Measurements from ENCODE around the gene SORCS2. TPM values are rescaled to one million over a fixed set of nuclear protein-coding genes. Genes with fewer than 3 reads are reported as not detected.

The SORCS2 gene
- total RNA-seq, 2 donors from 2014 or later, result not detected

GRCh38 chr4:7412554-7412912, 220.2 kb downstream of the SORCS2 start:
- Mint-ChIP-seq H3K4me1 (no peaks in the 10 kb centered on the region), H3K36me3 (ENCODE audit: low read depth) (peaks cover 5% of the 10 kb centered on the region)

GRCh38 chr4:7414046-7414445, 221.7 kb downstream of the SORCS2 start:
- ATAC-seq (no peak), DNase-seq (no peak)
- Mint-ChIP-seq H3K27me3 (peaks cover 21% of the 10 kb centered on the region), H3K4me3 (no peak overlapping the region), H3K4me1 (no peaks in the 10 kb centered on the region), H3K27ac (no peak overlapping the region), H3K36me3 (ENCODE audit: low read depth) (peaks cover 5% of the 10 kb centered on the region)
- H3K9me3 ChIP-seq (ENCODE audit: control insufficient read depth, low read length, poor library complexity, severe bottlenecking), result no peaks in the 10 kb centered on the region

More at GRCh38 chr4:7412554-7412912, 220.2 kb downstream of the SORCS2 start:
- DNase-seq (peak in 1 of 3 donors; percentile 3), ATAC-seq (no peak)
- Mint-ChIP-seq H3K27ac (no peak overlapping the region), H3K27me3 (peaks cover 21% of the 10 kb centered on the region), H3K4me3 (no peak overlapping the region)
- no peaks in the 10 kb centered on the region for H3K9me3 ChIP-seq (ENCODE audit: control insufficient read depth, low read length, poor library complexity, severe bottlenecking)

- no peak for ATAC-seq
- H3K36me3 Mint-ChIP-seq (ENCODE audit: low read depth), result peaks cover 5% of the 10 kb centered on the region
- H3K4me3 Mint-ChIP-seq, result no peak overlapping the region
- no peaks in the 10 kb centered on the region for H3K9me3 ChIP-seq (ENCODE audit: control insufficient read depth, low read length, poor library complexity, severe bottlenecking)
- no peak overlapping the region for H3K27ac Mint-ChIP-seq
- peaks cover 21% of the 10 kb centered on the region for H3K27me3 Mint-ChIP-seq
- no peaks in the 10 kb centered on the region for H3K4me1 Mint-ChIP-seq
- DNase-seq, result no peak
These were observed 222.6 kb downstream of the SORCS2 start for GRCh38 chr4:7414736-7415510.

- H3K36me3 Mint-ChIP-seq (ENCODE audit: low read depth), result peaks cover 5% of the 10 kb centered on the region
- no peaks in the 10 kb centered on the region for H3K9me3 ChIP-seq (ENCODE audit: control insufficient read depth, low read length, poor library complexity, severe bottlenecking)
- no peak overlapping the region for H3K27ac Mint-ChIP-seq
- H3K4me3 Mint-ChIP-seq, result no peak overlapping the region
- ATAC-seq, result no peak
- peaks cover 25% of the 10 kb centered on the region for H3K27me3 Mint-ChIP-seq
- peak in 1 of 3 donors; percentile 1 for DNase-seq
- no peaks in the 10 kb centered on the region for H3K4me1 Mint-ChIP-seq
These were observed 223.8 kb downstream of the SORCS2 start for GRCh38 chr4:7415927-7416686.

- Mint-ChIP-seq H3K4me1 (no peaks in the 10 kb centered on the region), H3K4me3 (no peak overlapping the region)
- no peak for ATAC-seq
These were observed 224.6 kb downstream of the SORCS2 start for GRCh38 chr4:7416745-7417432.

GRCh38 chr4:7417639-7418038, 225.3 kb downstream of the SORCS2 start:
- no peak overlapping the region for H3K4me3 Mint-ChIP-seq

More at GRCh38 chr4:7416745-7417432, 224.6 kb downstream of the SORCS2 start:
- H3K9me3 ChIP-seq (ENCODE audit: control insufficient read depth, low read length, poor library complexity, severe bottlenecking), result no peaks in the 10 kb centered on the region
- Mint-ChIP-seq H3K27me3 (peaks cover 27% of the 10 kb centered on the region), H3K36me3 (ENCODE audit: low read depth) (peaks cover 2% of the 10 kb centered on the region), H3K27ac (no peak overlapping the region)
- DNase-seq, result peak in 1 of 3 donors; percentile 1

GRCh38 chr4:7418131-7418943, 226.0 kb downstream of the SORCS2 start:
- Mint-ChIP-seq H3K36me3 (ENCODE audit: low read depth) (peaks cover 2% of the 10 kb centered on the region), H3K27me3 (peaks cover 32% of the 10 kb centered on the region), H3K4me1 (no peaks in the 10 kb centered on the region), H3K4me3 (no peak overlapping the region), H3K27ac (no peak overlapping the region)
- DNase-seq (no peak), ATAC-seq (no peak)
- H3K9me3 ChIP-seq (ENCODE audit: control insufficient read depth, low read length, poor library complexity, severe bottlenecking), result no peaks in the 10 kb centered on the region

More at GRCh38 chr4:7417639-7418038, 225.3 kb downstream of the SORCS2 start:
- H3K9me3 ChIP-seq (ENCODE audit: control insufficient read depth, low read length, poor library complexity, severe bottlenecking), result no peaks in the 10 kb centered on the region
- H3K4me1 Mint-ChIP-seq, result no peaks in the 10 kb centered on the region
- DNase-seq (no peak), ATAC-seq (no peak)
- H3K27ac Mint-ChIP-seq, result no peak overlapping the region
- peaks cover 2% of the 10 kb centered on the region for H3K36me3 Mint-ChIP-seq (ENCODE audit: low read depth)
- peaks cover 27% of the 10 kb centered on the region for H3K27me3 Mint-ChIP-seq

GRCh38 chr4:7419961-7420660, 227.8 kb downstream of the SORCS2 start:
- no peak overlapping the region for H3K4me3 Mint-ChIP-seq
- no peaks in the 10 kb centered on the region for H3K36me3 Mint-ChIP-seq (ENCODE audit: low read depth)
- ATAC-seq (no peak), DNase-seq (no peak)
- H3K9me3 ChIP-seq (ENCODE audit: control insufficient read depth, low read length, poor library complexity, severe bottlenecking), result no peaks in the 10 kb centered on the region
- H3K4me1 Mint-ChIP-seq, result no peaks in the 10 kb centered on the region
- no peak overlapping the region for H3K27ac Mint-ChIP-seq
- H3K27me3 Mint-ChIP-seq, result peaks cover 20% of the 10 kb centered on the region

- DNase-seq (no peak), ATAC-seq (no peak)
- Mint-ChIP-seq H3K27me3 (peaks cover 16% of the 10 kb centered on the region), H3K27ac (no peak overlapping the region), H3K4me3 (no peak overlapping the region), H3K36me3 (ENCODE audit: low read depth) (no peaks in the 10 kb centered on the region), H3K4me1 (no peaks in the 10 kb centered on the region)
- no peaks in the 10 kb centered on the region for H3K9me3 ChIP-seq (ENCODE audit: control insufficient read depth, low read length, poor library complexity, severe bottlenecking)
These were observed 228.3 kb downstream of the SORCS2 start for GRCh38 chr4:7420661-7421040.

GRCh38 chr4:7421356-7422150, 229.2 kb downstream of the SORCS2 start:
- H3K27ac Mint-ChIP-seq, result no peak overlapping the region
- no peak overlapping the region for H3K4me3 Mint-ChIP-seq
- H3K36me3 Mint-ChIP-seq (ENCODE audit: low read depth), result no peaks in the 10 kb centered on the region
- no peaks in the 10 kb centered on the region for H3K4me1 Mint-ChIP-seq
- H3K9me3 ChIP-seq (ENCODE audit: control insufficient read depth, low read length, poor library complexity, severe bottlenecking), result no peaks in the 10 kb centered on the region
- peaks cover 11% of the 10 kb centered on the region for H3K27me3 Mint-ChIP-seq
- peak in 1 of 3 donors; percentile 1 for DNase-seq
- ATAC-seq, result no peak

- H3K9me3 ChIP-seq (ENCODE audit: control insufficient read depth, low read length, poor library complexity, severe bottlenecking), result no peaks in the 10 kb centered on the region
- no peak overlapping the region for H3K27ac Mint-ChIP-seq
- ATAC-seq (no peak), DNase-seq (peak in 1 of 3 donors; percentile 7)
- H3K4me3 Mint-ChIP-seq, result no peak overlapping the region
- H3K4me1 Mint-ChIP-seq, result no peaks in the 10 kb centered on the region
- no peaks in the 10 kb centered on the region for H3K36me3 Mint-ChIP-seq (ENCODE audit: low read depth)
- H3K27me3 Mint-ChIP-seq, result peaks cover 14% of the 10 kb centered on the region
These were observed 230.0 kb downstream of the SORCS2 start for GRCh38 chr4:7422151-7422897.

All from T-helper 17 cell (primary cell).